Lower lobe of right lung (tissue), 2 donors: ENCODE data around the gene NUDT14. TPM values are rescaled to one million over a fixed set of nuclear protein-coding genes. Genes with fewer than 3 reads are reported as not detected.

Experiments used
- ATAC-seq, 2 donors: fragments of 200-7000 bp; cut with Tn5 transposase; one replicate each; pipeline ENCODE4 v1.9.1; 2020 to 2022; ENCODE audit warnings: mild to moderate bottlenecking in 2 of 2, moderate library complexity in 2 of 2
- DNase-seq: peaks from one replicate; pipeline ENCODE4 v3.0.0-alpha.2; 2020
- H3K27ac ChIP-seq: fragments of 200-600 bp; one replicate; pipeline ENCODE4 v1.8.0; 2022
- H3K27me3 ChIP-seq: fragments of 200-600 bp; one replicate; pipeline ENCODE4 v1.8.0; 2022; ENCODE audit warnings: low read depth
- H3K36me3 ChIP-seq: fragments of 200-600 bp; one replicate; pipeline ENCODE4 v1.8.0; 2022; ENCODE audit warnings: mild to moderate bottlenecking
- H3K4me1 ChIP-seq: fragments of 200-600 bp; one replicate; pipeline ENCODE4 v1.8.0; 2022
- H3K4me3 ChIP-seq: fragments of 200-600 bp; one replicate; pipeline ENCODE4 v1.8.0; 2022; ENCODE audit warnings: mild to moderate bottlenecking
- H3K9me3 ChIP-seq: fragments of 200-600 bp; one replicate; pipeline ENCODE4 v1.8.0; 2022
- CTCF ChIP-seq: fragments of 200-600 bp; IDR thresholded peaks from one replicate; pipeline ENCODE4 v1.8.0; 2022; ENCODE audit warnings: antibody characterized with exemption, mild to moderate bottlenecking
- intact Hi-C: fragments of 100-400 bp; cut with DNase I; formaldehyde crosslinking; loops from one replicate; pipeline ENCODE4 v1.11.0; 2022
- total RNA-seq: library from RNA; stranded (reverse); fragmentation: NEBNext Ultra II Directional; extraction: Animal tissue kit (Norgen Biotek cat#: 25700); gene quantifications from one replicate; pipeline ENCODE4 v1.2.1, GENCODE V29; 2021
- donor health status: DM: no; HTN: yes; CAD: no; lungs with severe emphysema.

Gene NUDT14
- total RNA-seq, 1 donor from 2014 or later = 54.5 TPM

GRCh38 chr14:105146181-105146975 is 34.7 kb downstream of the NUDT14 start:
- no peaks in the 10 kb centered on the region for H3K4me1 ChIP-seq
- no peak overlapping the region for H3K27ac ChIP-seq
- H3K36me3 ChIP-seq = peaks cover 30% of the 10 kb centered on the region
- H3K4me3 ChIP-seq = no peak overlapping the region
- H3K27me3 ChIP-seq = no peaks in the 10 kb centered on the region
- ATAC-seq (no peak), DNase-seq (peak; percentile 24)
- no peak for TF ChIP-seq CTCF
- intact Hi-C loops = no loop called here
- H3K9me3 ChIP-seq = no peaks in the 10 kb centered on the region

- TF ChIP-seq CTCF = no peak
- no peaks in the 10 kb centered on the region for H3K27me3 ChIP-seq
- H3K4me3 ChIP-seq = no peak overlapping the region
- H3K4me1 ChIP-seq = no peaks in the 10 kb centered on the region
- H3K36me3 ChIP-seq = peaks cover 29% of the 10 kb centered on the region
- intact Hi-C loops = no loop called here
- peaks cover 6% of the 10 kb centered on the region for H3K9me3 ChIP-seq
- no peak for ATAC-seq
- H3K27ac ChIP-seq = no peak overlapping the region
- peak; percentile 32 for DNase-seq
These were observed 35.5 kb downstream of the NUDT14 start for GRCh38 chr14:105145381-105146180.

- no peak for TF ChIP-seq CTCF
- Histone ChIP-seq H3K27ac (no peak overlapping the region), H3K9me3 (peaks cover 9% of the 10 kb centered on the region), H3K36me3 (peaks cover 26% of the 10 kb centered on the region), H3K4me1 (no peaks in the 10 kb centered on the region), H3K4me3 (no peak overlapping the region), H3K27me3 (no peaks in the 10 kb centered on the region)
- intact Hi-C loops = no loop called here
- ATAC-seq = peak in 1 of 2 donors; percentile 2
- no peak for DNase-seq
These were observed 36.3 kb downstream of the NUDT14 start for GRCh38 chr14:105144666-105145380.

- Histone ChIP-seq H3K27me3 (no peaks in the 10 kb centered on the region), H3K36me3 (peaks cover 26% of the 10 kb centered on the region), H3K4me1 (no peaks in the 10 kb centered on the region), H3K27ac (no peak overlapping the region), H3K9me3 (peaks cover 15% of the 10 kb centered on the region), H3K4me3 (no peak overlapping the region)
- intact Hi-C loops = no loop called here
- ATAC-seq (no peak), DNase-seq (peak; percentile 35)
- no peak for TF ChIP-seq CTCF
These were observed 37.0 kb downstream of the NUDT14 start for GRCh38 chr14:105144026-105144665.

- peak; percentile 41 for DNase-seq
- intact Hi-C loops = no loop called here
These were observed 37.6 kb downstream of the NUDT14 start for GRCh38 chr14:105143451-105144025.

More at GRCh38 chr14:105143451-105144025, 37.6 kb downstream of the NUDT14 start:
- no peak for ATAC-seq
- no peak for TF ChIP-seq CTCF
- H3K9me3 ChIP-seq = peaks cover 15% of the 10 kb centered on the region
- H3K36me3 ChIP-seq = peaks cover 22% of the 10 kb centered on the region
- H3K4me1 ChIP-seq = no peaks in the 10 kb centered on the region
- no peaks in the 10 kb centered on the region for H3K27me3 ChIP-seq
- no peak overlapping the region for H3K27ac ChIP-seq
- H3K4me3 ChIP-seq = no peak overlapping the region
